ENCODE measurements around the gene SLC22A23.

- no peak for TF ChIP-seq CTCF (IDR thresholded peaks at IDR 0.05; ENCODE audit: insufficient read depth, low read depth, low read length)
- TF ChIP-seq EZH2 (IDR thresholded peaks at IDR 0.05; ENCODE audit: insufficient read depth, low read length) = no peak
Observed at GRCh38 chr6:3297006-3297405, 159.8 kb downstream of the SLC22A23 start.
